Posterior vena cava (tissue), 2 donors: ENCODE results near the gene LCLAT1. TPM values are rescaled to one million over a fixed set of nuclear protein-coding genes. Genes with fewer than 3 reads are reported as not detected.

Experiments
- DNase-seq: peaks from one replicate; pipeline ENCODE4 v3.0.0-alpha.2; 2020; ENCODE audit warnings: low spot score
- intact Hi-C, 2 donors: fragments of 100-400 bp; cut with DNase I; formaldehyde crosslinking; loops; one replicate each; pipeline versions ENCODE4 v1.14.1 to v1.14.2; 2022 to 2023
- total RNA-seq, 2 donors: library from RNA; stranded (reverse); fragmentation: NEBNext Ultra II Directional; extraction: Animal tissue kit (Norgen Biotek cat#: 25700); gene quantifications; one replicate each; pipeline ENCODE4 v1.2.1, GENCODE V29; 2021
- donor health status: DM: yes; HTN: yes; CAD: no.
- donor health status: DM: yes; HTN: yes; CAD: no.

Gene LCLAT1
- total RNA-seq, 2 donors from 2014 or later, result 22.3 to 43.3 TPM

DNA sequence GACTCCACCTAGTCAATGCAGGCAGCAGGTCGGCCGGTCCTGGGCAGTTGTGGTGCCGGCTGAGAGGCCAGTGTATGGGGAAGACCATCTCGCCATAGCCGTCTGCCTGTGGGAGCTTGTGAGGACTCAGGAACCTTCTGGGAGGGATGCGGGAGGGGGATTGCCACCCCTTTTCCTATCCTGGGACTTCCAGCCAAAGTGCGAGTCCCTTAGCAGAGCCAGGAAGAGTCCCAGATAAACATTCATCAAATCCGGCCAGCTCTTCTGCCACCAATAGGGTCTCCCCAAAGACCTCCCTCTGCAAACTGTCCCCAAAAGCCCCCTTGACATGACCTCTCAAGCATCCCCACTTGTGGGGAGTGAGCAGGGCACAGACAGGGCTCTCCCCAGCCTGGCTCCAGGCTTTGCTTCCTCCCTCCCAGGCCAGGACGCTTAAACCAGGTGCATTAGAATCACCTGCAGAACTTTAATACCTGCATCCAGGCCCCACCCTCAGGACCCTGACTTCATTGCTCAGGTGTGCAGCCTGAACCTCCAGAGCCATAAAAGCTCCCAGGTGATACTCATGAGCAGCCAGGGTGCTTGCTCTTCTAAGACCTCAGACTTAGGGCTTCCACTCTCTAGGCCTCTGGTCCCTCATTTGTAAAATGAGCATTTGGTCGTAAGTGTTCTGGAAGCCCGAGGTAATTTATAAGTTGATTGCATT lies 200.9 kb downstream of the LCLAT1 start:
- DNase-seq, result no peak
- intact Hi-C loops, result no loop called here

DNA sequence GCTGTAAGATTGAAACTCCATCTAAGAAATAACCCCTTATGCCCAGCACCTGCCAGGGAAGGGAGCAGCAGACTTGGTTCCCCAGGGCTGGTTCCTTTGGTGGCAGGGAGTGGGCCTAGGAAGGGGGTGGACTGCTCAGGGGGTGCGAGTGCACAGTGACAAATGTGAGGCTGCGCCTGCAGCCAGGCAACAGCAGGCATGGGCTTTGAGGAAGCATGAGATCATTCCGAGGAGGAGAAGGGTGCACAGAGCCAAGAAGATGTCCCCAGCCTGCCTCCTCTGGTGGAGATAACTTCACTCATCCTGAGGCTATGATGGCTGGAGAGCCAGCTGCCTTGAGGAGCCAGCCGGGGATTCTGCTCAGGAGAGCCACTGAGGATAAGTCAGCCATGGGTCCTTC lies 202.2 kb downstream of the LCLAT1 start:
- intact Hi-C loops, result no loop called here
- DNase-seq, result no peak

DNA sequence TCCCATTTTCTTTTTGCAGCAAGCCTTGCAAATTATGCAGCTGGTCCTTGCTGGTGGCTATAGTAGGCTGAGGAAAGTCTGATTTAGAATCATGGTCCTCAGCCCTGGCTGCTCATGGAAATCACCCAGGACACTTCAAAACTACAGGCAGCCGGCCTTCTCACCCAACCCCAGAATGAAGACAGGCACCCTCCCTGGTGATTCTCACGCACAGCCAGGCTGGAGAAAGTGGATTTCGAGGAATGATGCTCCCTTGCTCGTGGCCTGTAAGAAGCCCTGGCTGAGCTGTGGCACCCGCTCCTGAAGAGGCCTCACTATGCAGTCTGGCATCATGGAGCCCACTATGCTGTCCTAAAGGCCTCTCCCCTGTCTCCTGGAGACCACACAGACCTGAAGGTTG lies 202.8 kb downstream of the LCLAT1 start:
- intact Hi-C loops, result no loop called here
- DNase-seq, result no peak

GRCh38 chr2:30652271-30652915 lies 205.3 kb downstream of the LCLAT1 start:
- intact Hi-C loops, result no loop called here

DNA sequence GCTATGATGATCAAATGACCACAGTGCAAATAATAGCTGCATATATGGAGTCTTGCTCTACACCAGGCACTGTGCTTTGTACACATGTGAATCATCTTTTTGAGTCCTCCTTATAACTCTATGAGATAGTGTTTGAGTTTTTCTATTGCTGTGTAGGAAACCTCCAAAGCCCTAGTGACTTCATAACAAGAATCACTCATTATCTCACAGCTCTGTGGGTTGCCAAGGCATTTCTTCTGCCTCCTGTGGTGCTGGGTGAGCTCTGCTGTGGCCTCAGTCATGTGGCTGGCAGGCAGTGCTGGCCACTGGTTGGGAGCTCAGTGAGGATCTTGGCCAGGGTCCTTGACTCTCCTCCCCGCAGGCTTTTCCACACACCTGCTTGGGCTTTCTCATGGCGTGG lies 206.8 kb downstream of the LCLAT1 start:
- peak; percentile 84 for DNase-seq
- intact Hi-C loops, result no loop called here

More at GRCh38 chr2:30652271-30652915, 205.3 kb downstream of the LCLAT1 start:
- DNase-seq, result no peak

GRCh38 chr2:30654404-30654803 lies 207.4 kb downstream of the LCLAT1 start:
- intact Hi-C loops, result no loop called here
- no peak for DNase-seq

DNA sequence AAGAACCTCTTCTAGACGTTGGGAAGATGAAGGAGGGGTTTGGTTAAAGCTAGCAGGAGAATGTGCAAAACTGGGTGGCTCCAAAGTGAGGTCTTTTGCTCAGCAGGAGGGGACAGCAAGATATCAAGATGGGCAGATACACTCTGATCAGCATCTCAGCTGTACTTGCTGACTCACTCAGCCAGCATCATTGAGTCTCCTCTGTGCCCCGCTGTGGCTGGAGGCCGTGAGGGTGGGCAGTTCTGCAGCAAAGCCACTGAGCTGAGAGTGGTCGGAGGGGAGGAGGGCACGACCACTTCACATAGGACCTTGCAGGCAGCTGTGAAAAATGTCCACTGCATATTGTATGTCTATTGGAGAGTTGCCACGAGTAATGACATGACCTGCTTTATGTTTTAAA lies 208.2 kb downstream of the LCLAT1 start:
- DNase-seq, result no peak
- intact Hi-C loops, result no loop called here

DNA sequence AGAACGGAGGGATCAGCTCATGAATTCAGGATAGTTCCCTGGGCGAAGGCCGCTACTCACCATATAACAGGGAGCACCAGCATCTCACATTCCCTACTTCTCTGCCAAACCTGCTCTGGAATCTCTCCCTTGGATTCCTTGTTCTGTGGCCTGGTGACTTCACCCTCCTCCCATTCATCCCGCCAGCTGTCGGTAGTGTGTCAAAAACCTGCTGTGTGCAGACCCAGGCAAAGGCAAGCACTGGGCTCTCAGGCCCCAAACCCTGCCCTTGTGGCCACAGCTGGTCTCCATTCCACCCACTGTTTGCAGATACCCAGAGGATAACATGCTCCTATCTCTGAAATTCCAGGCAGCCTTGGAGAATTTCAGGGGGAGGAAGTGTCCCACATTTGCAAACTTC lies 208.6 kb downstream of the LCLAT1 start:
- no peak for DNase-seq
- intact Hi-C loops, result no loop called here

GRCh38 chr2:30656079-30656478 lies 209.0 kb downstream of the LCLAT1 start:
- no peak for DNase-seq
- intact Hi-C loops, result no loop called here

DNA sequence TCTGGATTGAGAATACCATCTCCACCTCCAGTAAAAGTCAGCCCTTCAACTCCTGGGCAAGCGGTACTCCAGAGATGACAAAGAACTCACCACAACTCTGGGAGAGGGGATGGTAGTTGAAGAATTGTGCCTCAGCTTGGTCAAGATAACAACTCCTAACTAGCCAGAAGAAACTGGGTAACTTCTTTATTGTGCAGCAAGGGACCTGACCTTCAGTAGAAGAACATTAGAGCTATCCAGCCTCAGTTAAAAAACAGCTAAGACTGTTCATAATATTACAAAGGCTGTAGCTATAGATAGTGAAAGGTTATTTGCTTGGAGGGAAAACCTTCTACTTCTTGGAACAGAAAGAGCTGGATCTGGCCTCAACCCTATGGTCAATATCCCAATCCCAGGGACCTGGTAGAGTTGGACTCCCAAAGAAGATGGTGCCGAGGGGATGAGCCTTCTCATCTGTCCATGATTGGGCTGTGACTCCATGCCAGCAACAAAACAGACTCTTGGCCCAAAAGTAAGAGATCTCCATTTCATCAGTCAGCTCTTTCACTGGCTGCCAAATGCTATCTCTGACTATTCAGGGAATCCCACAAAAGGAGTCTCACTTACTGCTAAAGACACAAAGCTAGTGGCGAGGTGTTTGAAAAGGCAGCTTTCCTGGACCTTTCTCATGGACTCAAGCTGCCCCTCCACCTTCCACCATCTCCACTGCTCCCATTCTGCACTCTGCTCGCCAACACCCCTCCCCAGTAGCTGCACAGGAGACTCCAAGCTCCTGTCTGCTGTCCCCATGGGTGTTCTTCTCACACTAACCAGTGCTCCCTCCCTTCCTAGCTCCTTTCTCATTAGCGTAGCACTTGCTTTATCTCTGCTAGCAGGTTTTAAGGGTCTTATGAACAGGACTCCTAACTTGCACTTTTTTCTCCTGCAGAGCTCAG lies 214.4 kb downstream of the LCLAT1 start:
- DNase-seq, result no peak
- intact Hi-C loops, result no loop called here

DNA sequence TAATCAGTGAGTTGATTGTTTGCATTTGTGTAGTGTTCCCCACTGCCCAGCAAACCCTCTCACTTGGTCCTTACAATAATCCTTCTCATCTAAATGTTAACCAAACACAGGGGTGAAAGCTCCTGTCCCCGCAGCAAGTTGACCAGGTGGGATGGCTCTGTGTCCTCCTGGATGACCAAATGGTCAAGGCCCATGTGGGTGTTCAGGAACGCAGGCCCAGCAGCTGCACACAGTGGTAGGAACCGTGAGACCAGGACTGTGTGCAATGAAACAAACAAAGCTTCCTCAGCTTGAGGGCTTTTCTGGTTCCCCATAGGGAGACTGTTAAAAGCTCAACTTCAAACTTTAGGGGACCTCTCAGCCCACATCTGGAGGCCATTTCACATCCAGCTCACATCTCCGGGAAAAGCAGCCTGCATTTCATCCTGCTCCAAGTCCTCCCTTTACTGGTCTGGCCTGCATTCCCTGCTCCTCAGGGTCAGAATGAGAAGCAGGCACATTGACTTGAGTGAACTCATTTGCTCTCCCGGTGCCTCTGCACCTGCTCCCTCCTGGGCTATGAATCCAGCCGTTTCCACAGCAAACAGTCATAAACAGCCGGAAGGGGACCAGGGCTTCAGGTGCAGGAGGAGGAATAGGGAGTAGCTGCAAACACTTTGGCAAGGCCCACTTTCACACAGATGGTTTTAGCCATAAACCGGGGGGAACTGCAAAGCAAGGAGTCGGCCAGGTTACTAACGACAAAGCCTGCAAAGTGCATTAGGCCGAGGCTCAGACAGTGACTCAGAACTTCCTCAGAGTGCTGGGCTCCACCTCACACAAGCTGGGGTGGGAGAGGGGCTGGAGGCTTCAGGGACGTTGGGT lies 215.5 kb downstream of the LCLAT1 start:
- intact Hi-C loops, result no loop called here
- DNase-seq, result no peak

- intact Hi-C loops, result no loop called here
- DNase-seq, result no peak
These were observed 216.3 kb downstream of the LCLAT1 start for GRCh38 chr2:30663321-30663720.

- DNase-seq, result no peak
- intact Hi-C loops, result no loop called here
These were observed 216.8 kb downstream of the LCLAT1 start for GRCh38 chr2:30663806-30664205.

GRCh38 chr2:30664761-30665358 lies 217.8 kb downstream of the LCLAT1 start:
- intact Hi-C loops, result no loop called here
- no peak for DNase-seq

DNA sequence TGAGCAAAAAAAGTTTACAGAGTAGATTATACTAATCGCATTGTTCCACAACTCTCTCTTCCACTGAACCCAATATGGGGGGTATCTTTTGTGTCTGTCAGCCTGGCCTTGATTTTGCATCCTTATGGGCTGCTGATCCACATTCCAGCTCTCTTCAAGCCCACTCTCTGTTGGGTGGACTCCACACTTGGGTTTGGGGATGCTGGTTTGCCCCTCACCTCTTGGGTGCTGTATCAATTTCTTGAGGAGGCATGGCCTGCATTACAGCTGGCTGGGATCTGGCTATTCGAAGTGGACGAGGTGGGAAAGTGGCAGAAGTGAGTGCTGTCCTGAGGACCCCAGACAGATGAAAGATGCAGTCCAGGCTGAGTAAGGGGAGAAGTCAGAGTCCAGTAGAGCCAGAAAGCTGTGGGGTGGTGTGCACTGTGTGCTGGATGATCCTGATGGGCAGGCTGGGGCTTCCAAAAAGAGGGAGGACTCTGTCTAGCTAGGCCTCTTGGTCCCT lies 218.8 kb downstream of the LCLAT1 start:
- no peak for DNase-seq
- intact Hi-C loops, result no loop called here

- intact Hi-C loops, result no loop called here
- no peak for DNase-seq
These were observed 219.3 kb downstream of the LCLAT1 start for GRCh38 chr2:30666266-30666874.

DNA sequence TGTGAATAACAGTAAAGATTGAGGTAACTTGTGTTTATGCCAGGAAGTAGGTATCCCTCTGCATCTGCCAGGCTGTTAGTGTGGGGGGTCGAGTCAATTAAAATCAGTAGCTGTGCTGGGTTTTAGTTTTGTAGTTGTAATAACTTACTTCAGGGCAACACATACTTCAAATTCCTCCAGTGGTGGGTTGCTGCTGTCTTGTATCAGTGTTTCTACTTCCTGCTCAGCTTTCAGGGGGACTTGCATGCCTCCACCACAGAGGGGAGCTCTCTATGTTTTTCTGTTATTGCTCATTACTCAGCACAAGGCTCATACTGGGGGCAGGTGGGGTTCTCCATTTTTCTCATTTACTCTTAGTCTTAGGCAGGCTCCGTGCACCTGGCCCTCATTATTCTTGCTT lies 223.4 kb downstream of the LCLAT1 start:
- intact Hi-C loops, result no loop called here
- no peak for DNase-seq

- no peak for DNase-seq
- intact Hi-C loops, result no loop called here
These were observed 226.1 kb downstream of the LCLAT1 start for GRCh38 chr2:30673127-30673526.
